ENCODE data around the gene CREB3L4.

DNA sequence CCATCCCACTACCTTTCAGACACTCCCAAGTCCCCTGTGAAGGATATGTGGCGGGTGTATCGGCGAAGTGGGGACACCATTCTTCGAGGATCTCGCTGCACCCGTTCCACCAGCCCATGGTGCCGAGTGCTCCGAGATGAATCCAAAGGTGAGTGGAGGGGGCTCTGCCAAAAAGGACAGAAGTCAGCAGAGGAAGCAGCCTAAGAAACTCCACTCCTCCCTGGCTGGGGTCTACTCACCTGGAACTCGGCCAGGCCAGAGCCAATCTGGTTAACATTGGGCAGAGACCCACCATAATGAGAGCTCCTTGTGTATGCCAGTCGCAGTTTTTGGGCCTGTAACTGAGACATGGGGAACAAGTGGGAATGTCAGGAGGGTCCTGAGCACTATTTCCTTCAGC lies 12.9 kb upstream of the CREB3L4 start:
- TF ChIP-seq CTCF (IDR thresholded peaks at IDR 0.05), result no peak
- no peak for TF ChIP-seq POLR2A (IDR thresholded peaks at IDR 0.05)
